ENCODE results near the gene CXCL3. TPM values are rescaled to one million over a fixed set of nuclear protein-coding genes. Genes with fewer than 3 reads are reported as not detected.

CXCL3 gene
- total and polyA plus RNA-seq, 10 of the 15 experiments (the other 5 are each of a cell fraction or from before 2014, with no cell fraction given) = not detected

DNA sequence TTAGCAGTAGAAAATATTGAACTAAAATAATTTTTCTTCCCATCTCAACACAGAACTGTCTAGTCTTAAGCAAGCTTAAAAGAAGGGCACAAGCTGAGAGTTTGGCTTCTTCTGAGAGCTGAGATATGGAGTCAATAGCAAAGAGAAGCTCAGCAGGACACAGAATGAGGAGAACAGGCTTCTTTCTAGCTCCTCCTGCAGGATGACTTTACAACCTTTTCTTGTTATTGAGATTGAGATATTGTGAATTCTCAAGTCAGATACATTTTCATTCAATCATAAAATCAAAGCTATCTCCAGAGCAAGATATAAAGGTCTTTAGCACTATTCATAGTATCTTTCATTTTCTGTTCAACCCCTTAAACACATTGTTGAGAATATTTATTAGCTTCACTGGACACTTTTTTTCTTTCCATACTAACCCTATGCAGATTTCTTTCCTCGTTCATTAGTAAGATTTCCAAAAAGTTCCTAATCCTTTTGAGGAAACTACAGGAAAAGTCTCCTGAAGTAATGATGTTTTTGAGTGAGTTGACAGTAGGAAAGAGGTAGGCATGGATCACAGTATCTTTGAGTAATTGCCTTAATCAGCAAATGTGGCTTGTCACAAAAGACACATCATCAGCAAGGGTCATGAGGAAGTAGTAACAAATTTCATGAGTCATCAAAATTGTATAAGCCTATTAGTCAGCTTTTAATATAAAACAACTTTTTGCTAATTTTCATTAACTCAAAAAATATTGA, 17.8 kb upstream of the CXCL3 start:
- ChIA-PET CTCF (interaction anchor here (0.7 to 1.1 kb wide), 4 partner anchors 8 to 93 kb away, joined by 3 read pairs; no protein-coding TSS in a partner anchor), POLR2A (no interaction called here), RAD21 (ENCODE audit: unreplicated experiment) (no interaction called here), SMC1A (ENCODE audit: uncharacterized antibody, unreplicated experiment) (interaction anchor here (0.9 to 1.4 kb wide), 4 partner anchors 15 to 715 kb away, joined by 3 to 5 read pairs (median 4); no protein-coding TSS in a partner anchor)
- Histone ChIP-seq H3K27ac (ENCODE audit: control insufficient read depth, insufficient read depth) (no peak overlapping the region), H3K27me3 (replicated peaks in 1 of 2; ENCODE audit: control insufficient read depth in 2 of 2, insufficient read depth in 2 of 2, low read length in 1 of 2) (no peaks in the 10 kb centered on the region; a peak in 1 of 4 replicates), H3K79me2 (ENCODE audit: control insufficient read depth, insufficient read depth, low read length) (no peaks in the 10 kb centered on the region), H3K4me3 (no peak overlapping the region), H3K9me3 (replicated peaks; ENCODE audit: control insufficient read depth, insufficient read depth, low read length) (no peaks in the 10 kb centered on the region), H3K9ac (ENCODE audit: control insufficient read depth, insufficient read depth, low read length) (no peak overlapping the region), H3K4me1 (ENCODE audit: control insufficient read depth, insufficient read depth, low read length) (no peaks in the 10 kb centered on the region), H2AFZ (ENCODE audit: control insufficient read depth, low read depth, low read length) (no peak overlapping the region), H3K4me2 (ENCODE audit: control insufficient read depth, insufficient read depth) (no peak overlapping the region), H4K20me1 (ENCODE audit: control insufficient read depth, insufficient read depth) (no peaks in the 10 kb centered on the region), H3K36me3 (ENCODE audit: control insufficient read depth in 2 of 2, insufficient read depth in 2 of 2, low read length in 1 of 2) (no peaks in the 10 kb centered on the region)
- no peak for TF ChIP-seq POLR2A (IDR thresholded peaks at IDR 0.05; ENCODE audit: low read depth, low read length)
- TF ChIP-seq PBX3 (IDR thresholded peaks at IDR 0.05; ENCODE audit: insufficient replicate concordance, low read depth, low read length) = peak; percentile 5
- TF ChIP-seq, protein P1, sequence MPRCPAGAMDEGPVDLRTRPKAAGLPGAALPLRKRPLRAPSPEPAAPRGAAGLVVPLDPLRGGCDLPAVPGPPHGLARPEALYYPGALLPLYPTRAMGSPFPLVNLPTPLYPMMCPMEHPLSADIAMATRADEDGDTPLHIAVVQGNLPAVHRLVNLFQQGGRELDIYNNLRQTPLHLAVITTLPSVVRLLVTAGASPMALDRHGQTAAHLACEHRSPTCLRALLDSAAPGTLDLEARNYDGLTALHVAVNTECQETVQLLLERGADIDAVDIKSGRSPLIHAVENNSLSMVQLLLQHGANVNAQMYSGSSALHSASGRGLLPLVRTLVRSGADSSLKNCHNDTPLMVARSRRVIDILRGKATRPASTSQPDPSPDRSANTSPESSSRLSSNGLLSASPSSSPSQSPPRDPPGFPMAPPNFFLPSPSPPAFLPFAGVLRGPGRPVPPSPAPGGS (IDR thresholded peaks at IDR 0.05; ENCODE audit: borderline replicate concordance, insufficient read depth, low read depth, low read length, poor library complexity, severe bottlenecking) = peak; percentile 32
- ATAC-seq = no peak
- in situ Hi-C loops (cut with MboI) = no loop called here
- no peak for DNase-seq (ENCODE audit: low read depth, low spot score)
- intact Hi-C loops (cut with micrococcal nuclease; ENCODE audit: unreplicated experiment) = no loop called here
- no TSS peak for BruUV-seq (replicated peaks)
- FAIRE-seq = no peak
- WGBS (ENCODE audit: insufficient coverage, insufficient replicate concordance, low lambda C conversion rate, missing lambda C conversion rate) = 0% methylated on average over 1 of the region's 1 CpG
